ENCODE measurements around the gene CSAG3.
"Not testable (repeated sequence)": the region's sequence is repeated elsewhere in the genome, so short reads cannot be mapped to it uniquely, and the experiment has no call there.

GRCh38 chrX:152787062-152787461 is 28.0 kb downstream of the CSAG3 start:
- TF ChIP-seq POLR2A, CTCF, EP300 (IDR thresholded peaks at IDR 0.05): not testable (repeated sequence)

Data from sigmoid colon (tissue), 4 donors.